ENCODE measurements around the gene STH.

STH gene

GRCh38 chr17:46023783-46024388 lies 24.8 kb downstream of the STH start:
- H3K4me1 ChIP-seq (ENCODE audit: control insufficient read depth, insufficient read depth, low read length) = no peaks in the 10 kb centered on the region
- no peak overlapping the region for H3K9ac ChIP-seq (ENCODE audit: low read length)
- H3K27me3 ChIP-seq (replicated peaks; ENCODE audit: control insufficient read depth, insufficient read depth, low read length) = no peaks in the 10 kb centered on the region
- DNase-seq (ENCODE audit: low read depth) = no peak
- no peak overlapping the region for H3K4me3 ChIP-seq (ENCODE audit: low read length)
- no peaks in the 10 kb centered on the region for H3K9me3 ChIP-seq (ENCODE audit: control insufficient read depth, low read length)
- peaks cover 31% of the 10 kb centered on the region for H3K36me3 ChIP-seq (ENCODE audit: control insufficient read depth, insufficient read depth, low read length, severe bottlenecking)

DNA sequence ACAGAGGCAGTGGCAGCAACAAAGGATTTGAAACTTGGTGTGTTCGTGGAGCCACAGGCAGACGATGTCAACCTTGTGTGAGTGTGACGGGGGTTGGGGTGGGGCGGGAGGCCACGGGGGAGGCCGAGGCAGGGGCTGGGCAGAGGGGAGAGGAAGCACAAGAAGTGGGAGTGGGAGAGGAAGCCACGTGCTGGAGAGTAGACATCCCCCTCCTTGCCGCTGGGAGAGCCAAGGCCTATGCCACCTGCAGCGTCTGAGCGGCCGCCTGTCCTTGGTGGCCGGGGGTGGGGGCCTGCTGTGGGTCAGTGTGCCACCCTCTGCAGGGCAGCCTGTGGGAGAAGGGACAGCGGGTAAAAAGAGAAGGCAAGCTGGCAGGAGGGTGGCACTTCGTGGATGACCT lies 25.5 kb downstream of the STH start:
- no peak overlapping the region for H3K4me3 ChIP-seq (ENCODE audit: low read length)
- peaks cover 32% of the 10 kb centered on the region for H3K36me3 ChIP-seq (ENCODE audit: control insufficient read depth, insufficient read depth, low read length, severe bottlenecking)
- DNase-seq (ENCODE audit: low read depth) = no peak

GRCh38 chr17:46025060-46025459 lies 26.0 kb downstream of the STH start:
- no peak overlapping the region for H3K4me3 ChIP-seq (ENCODE audit: low read length)
- H3K36me3 ChIP-seq (ENCODE audit: control insufficient read depth, insufficient read depth, low read length, severe bottlenecking) = peaks cover 36% of the 10 kb centered on the region
- no peaks in the 10 kb centered on the region for H3K27me3 ChIP-seq (replicated peaks; ENCODE audit: control insufficient read depth, insufficient read depth, low read length)
- no peaks in the 10 kb centered on the region for H3K9me3 ChIP-seq (ENCODE audit: control insufficient read depth, low read length)
- no peak for DNase-seq (ENCODE audit: low read depth)
- H3K4me1 ChIP-seq (ENCODE audit: control insufficient read depth, insufficient read depth, low read length) = no peaks in the 10 kb centered on the region
- no peak overlapping the region for H3K9ac ChIP-seq (ENCODE audit: low read length)

More for the DNA sequence above, 25.5 kb downstream of the STH start:
- no peaks in the 10 kb centered on the region for H3K4me1 ChIP-seq (ENCODE audit: control insufficient read depth, insufficient read depth, low read length)
- no peaks in the 10 kb centered on the region for H3K9me3 ChIP-seq (ENCODE audit: control insufficient read depth, low read length)
- no peak overlapping the region for H3K9ac ChIP-seq (ENCODE audit: low read length)
- no peaks in the 10 kb centered on the region for H3K27me3 ChIP-seq (replicated peaks; ENCODE audit: control insufficient read depth, insufficient read depth, low read length)

- peaks cover 42% of the 10 kb centered on the region for H3K36me3 ChIP-seq (ENCODE audit: control insufficient read depth, insufficient read depth, low read length, severe bottlenecking)
- no peak overlapping the region for H3K9ac ChIP-seq (ENCODE audit: low read length)
- no peaks in the 10 kb centered on the region for H3K4me1 ChIP-seq (ENCODE audit: control insufficient read depth, insufficient read depth, low read length)
- DNase-seq (ENCODE audit: low read depth) = no peak
- no peaks in the 10 kb centered on the region for H3K27me3 ChIP-seq (replicated peaks; ENCODE audit: control insufficient read depth, insufficient read depth, low read length)
- H3K4me3 ChIP-seq (ENCODE audit: low read length) = no peak overlapping the region
- H3K9me3 ChIP-seq (ENCODE audit: control insufficient read depth, low read length) = no peaks in the 10 kb centered on the region
Observed at GRCh38 chr17:46025510-46026165, 26.6 kb downstream of the STH start.

DNA sequence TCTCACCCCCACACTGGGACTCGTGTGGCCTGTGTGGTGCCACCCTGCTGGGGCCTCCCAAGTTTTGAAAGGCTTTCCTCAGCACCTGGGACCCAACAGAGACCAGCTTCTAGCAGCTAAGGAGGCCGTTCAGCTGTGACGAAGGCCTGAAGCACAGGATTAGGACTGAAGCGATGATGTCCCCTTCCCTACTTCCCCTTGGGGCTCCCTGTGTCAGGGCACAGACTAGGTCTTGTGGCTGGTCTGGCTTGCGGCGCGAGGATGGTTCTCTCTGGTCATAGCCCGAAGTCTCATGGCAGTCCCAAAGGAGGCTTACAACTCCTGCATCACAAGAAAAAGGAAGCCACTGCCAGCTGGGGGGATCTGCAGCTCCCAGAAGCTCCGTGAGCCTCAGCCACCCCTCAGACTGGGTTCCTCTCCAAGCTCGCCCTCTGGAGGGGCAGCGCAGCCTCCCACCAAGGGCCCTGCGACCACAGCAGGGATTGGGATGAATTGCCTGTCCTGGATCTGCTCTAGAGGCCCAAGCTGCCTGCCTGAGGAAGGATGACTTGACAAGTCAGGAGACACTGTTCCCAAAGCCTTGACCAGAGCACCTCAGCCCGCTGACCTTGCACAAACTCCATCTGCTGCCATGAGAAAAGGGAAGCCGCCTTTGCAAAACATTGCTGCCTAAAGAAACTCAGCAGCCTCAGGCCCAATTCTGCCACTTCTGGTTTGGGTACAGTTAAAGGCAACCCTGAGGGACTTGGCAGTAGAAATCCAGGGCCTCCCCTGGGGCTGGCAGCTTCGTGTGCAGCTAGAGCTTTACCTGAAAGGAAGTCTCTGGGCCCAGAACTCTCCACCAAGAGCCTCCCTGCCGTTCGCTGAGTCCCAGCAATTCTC lies 27.4 kb downstream of the STH start:
- Histone ChIP-seq H3K27me3 (replicated peaks; ENCODE audit: control insufficient read depth, insufficient read depth, low read length) (no peaks in the 10 kb centered on the region), H3K9me3 (ENCODE audit: control insufficient read depth, low read length) (no peaks in the 10 kb centered on the region), H3K4me3 (ENCODE audit: low read length) (no peak overlapping the region), H3K36me3 (ENCODE audit: control insufficient read depth, insufficient read depth, low read length, severe bottlenecking) (peaks cover 49% of the 10 kb centered on the region), H3K9ac (ENCODE audit: low read length) (no peak overlapping the region), H3K4me1 (ENCODE audit: control insufficient read depth, insufficient read depth, low read length) (no peaks in the 10 kb centered on the region)
- no peak for DNase-seq (ENCODE audit: low read depth)

GRCh38 chr17:46027048-46027975 lies 28.3 kb downstream of the STH start:
- Histone ChIP-seq H3K4me3 (ENCODE audit: low read length) (no peak overlapping the region), H3K27me3 (replicated peaks; ENCODE audit: control insufficient read depth, insufficient read depth, low read length) (no peaks in the 10 kb centered on the region), H3K36me3 (ENCODE audit: control insufficient read depth, insufficient read depth, low read length, severe bottlenecking) (peaks cover 55% of the 10 kb centered on the region), H3K4me1 (ENCODE audit: control insufficient read depth, insufficient read depth, low read length) (no peaks in the 10 kb centered on the region), H3K9me3 (ENCODE audit: control insufficient read depth, low read length) (no peaks in the 10 kb centered on the region), H3K9ac (ENCODE audit: low read length) (no peak overlapping the region)
- no peak for DNase-seq (ENCODE audit: low read depth)

DNA sequence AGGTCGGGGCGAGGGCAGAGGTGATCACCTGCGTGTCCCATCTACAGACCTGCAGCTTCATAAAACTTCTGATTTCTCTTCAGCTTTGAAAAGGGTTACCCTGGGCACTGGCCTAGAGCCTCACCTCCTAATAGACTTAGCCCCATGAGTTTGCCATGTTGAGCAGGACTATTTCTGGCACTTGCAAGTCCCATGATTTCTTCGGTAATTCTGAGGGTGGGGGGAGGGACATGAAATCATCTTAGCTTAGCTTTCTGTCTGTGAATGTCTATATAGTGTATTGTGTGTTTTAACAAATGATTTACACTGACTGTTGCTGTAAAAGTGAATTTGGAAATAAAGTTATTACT lies 28.9 kb downstream of the STH start:
- Histone ChIP-seq H3K9me3 (ENCODE audit: control insufficient read depth, low read length) (no peaks in the 10 kb centered on the region), H3K9ac (ENCODE audit: low read length) (no peak overlapping the region), H3K4me3 (ENCODE audit: low read length) (no peak overlapping the region), H3K36me3 (ENCODE audit: control insufficient read depth, insufficient read depth, low read length, severe bottlenecking) (peaks cover 56% of the 10 kb centered on the region), H3K27me3 (replicated peaks; ENCODE audit: control insufficient read depth, insufficient read depth, low read length) (no peaks in the 10 kb centered on the region), H3K4me1 (ENCODE audit: control insufficient read depth, insufficient read depth, low read length) (no peaks in the 10 kb centered on the region)
- no peak for DNase-seq (ENCODE audit: low read depth)

GRCh38 chr17:46028374-46028773 lies 29.3 kb downstream of the STH start:
- Histone ChIP-seq H3K36me3 (ENCODE audit: control insufficient read depth, insufficient read depth, low read length, severe bottlenecking) (peaks cover 60% of the 10 kb centered on the region), H3K4me1 (ENCODE audit: control insufficient read depth, insufficient read depth, low read length) (no peaks in the 10 kb centered on the region), H3K9me3 (ENCODE audit: control insufficient read depth, low read length) (no peaks in the 10 kb centered on the region), H3K4me3 (ENCODE audit: low read length) (no peak overlapping the region), H3K9ac (ENCODE audit: low read length) (no peak overlapping the region), H3K27me3 (replicated peaks; ENCODE audit: control insufficient read depth, insufficient read depth, low read length) (no peaks in the 10 kb centered on the region)
- DNase-seq (ENCODE audit: low read depth) = no peak

GRCh38 chr17:46028981-46029565 lies 30.0 kb downstream of the STH start:
- Histone ChIP-seq H3K9me3 (ENCODE audit: control insufficient read depth, low read length) (no peaks in the 10 kb centered on the region), H3K9ac (ENCODE audit: low read length) (no peak overlapping the region), H3K4me3 (ENCODE audit: low read length) (no peak overlapping the region), H3K4me1 (ENCODE audit: control insufficient read depth, insufficient read depth, low read length) (peaks cover 3% of the 10 kb centered on the region), H3K27me3 (replicated peaks; ENCODE audit: control insufficient read depth, insufficient read depth, low read length) (no peaks in the 10 kb centered on the region), H3K36me3 (ENCODE audit: control insufficient read depth, insufficient read depth, low read length, severe bottlenecking) (peaks cover 67% of the 10 kb centered on the region)
- DNase-seq (ENCODE audit: low read depth) = no peak

DNA sequence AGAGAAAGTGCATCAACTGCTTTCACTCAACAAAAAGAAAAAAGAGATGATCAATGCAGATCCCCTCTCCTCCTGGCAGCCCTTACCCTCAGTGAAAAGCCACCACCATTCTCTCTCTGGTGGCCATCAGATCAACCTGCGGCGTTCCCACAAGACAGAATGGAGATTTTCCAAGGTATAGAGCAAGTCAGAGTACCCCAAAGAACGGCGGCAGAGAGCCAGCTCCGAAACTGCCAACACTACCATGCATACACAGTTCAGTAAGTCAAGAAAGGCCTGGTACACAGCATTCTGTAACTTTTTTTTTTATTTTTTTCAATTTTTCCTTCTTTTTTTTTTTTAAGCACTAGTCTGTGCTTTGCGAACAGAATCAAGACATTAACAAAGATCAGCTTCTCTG lies 30.6 kb downstream of the STH start:
- Histone ChIP-seq H3K9me3 (ENCODE audit: control insufficient read depth, low read length) (no peaks in the 10 kb centered on the region), H3K9ac (ENCODE audit: low read length) (no peak overlapping the region), H3K4me3 (ENCODE audit: low read length) (no peak overlapping the region), H3K4me1 (ENCODE audit: control insufficient read depth, insufficient read depth, low read length) (peaks cover 4% of the 10 kb centered on the region), H3K27me3 (replicated peaks; ENCODE audit: control insufficient read depth, insufficient read depth, low read length) (no peaks in the 10 kb centered on the region), H3K36me3 (ENCODE audit: control insufficient read depth, insufficient read depth, low read length, severe bottlenecking) (peaks cover 72% of the 10 kb centered on the region)
- DNase-seq (ENCODE audit: low read depth) = no peak
